Stimulated activated CD8-positive, alpha-beta memory T cell treated with anti-CD3 and anti-CD28 coated beads, Interleukin-4, amount 100 ng/mL, for 4 hours (primary cell): ENCODE results near the gene MUC16.
"Not testable (repeated sequence)": the region's sequence is repeated elsewhere in the genome, so short reads cannot be mapped to it uniquely, and the experiment has no call there.

Experiments
- DNase-seq, 2 donors: peaks; one replicate each; pipeline ENCODE4 v3.0.0-alpha.2; 2020; ENCODE audit warnings: low read depth in 2 of 2, low spot score in 1 of 2

The MUC16 gene

GRCh38 chr19:9009935-9010651 is at the start of gene MUC16:
Gene MUC16, minus strand, starts transcription at chr19:9010409.
- DNase-seq = no peak

- no peak for DNase-seq
These were observed 48.9 kb upstream of the MUC16 start for GRCh38 chr19:9058905-9059667.

GRCh38 chr19:9057505-9058258 is 47.5 kb upstream of the MUC16 start:
- no peak for DNase-seq

- DNase-seq = not testable (repeated sequence)
These were observed 45.9 kb upstream of the MUC16 start for GRCh38 chr19:9056131-9056530.

- no peak for DNase-seq
These were observed 44.6 kb upstream of the MUC16 start for GRCh38 chr19:9054765-9055164.

GRCh38 chr19:9054207-9054606 is 44.0 kb upstream of the MUC16 start:
- no peak for DNase-seq

GRCh38 chr19:9053674-9054073 is 43.5 kb upstream of the MUC16 start:
- DNase-seq = not testable (repeated sequence)

GRCh38 chr19:9052894-9053293 is 42.7 kb upstream of the MUC16 start:
- no peak for DNase-seq

- no peak for DNase-seq
These were observed 36.5 kb upstream of the MUC16 start for GRCh38 chr19:9046694-9047093.

GRCh38 chr19:9044449-9044848 is 34.2 kb upstream of the MUC16 start:
- DNase-seq = no peak

- no peak for DNase-seq
These were observed 33.3 kb upstream of the MUC16 start for GRCh38 chr19:9043524-9043923.

GRCh38 chr19:9041023-9041422 is 30.8 kb upstream of the MUC16 start:
- no peak for DNase-seq

- DNase-seq = no peak
These were observed 29.9 kb upstream of the MUC16 start for GRCh38 chr19:9040131-9040530.

GRCh38 chr19:9039728-9040127 is 29.5 kb upstream of the MUC16 start:
- DNase-seq = no peak

- DNase-seq = no peak
These were observed 27.3 kb upstream of the MUC16 start for GRCh38 chr19:9037400-9038062.

GRCh38 chr19:9032136-9032631 is 22.0 kb upstream of the MUC16 start:
- no peak for DNase-seq

GRCh38 chr19:9018163-9018875 is 8.1 kb upstream of the MUC16 start:
- DNase-seq = no peak

- DNase-seq = no peak
These were observed 4.6 kb upstream of the MUC16 start for GRCh38 chr19:9014803-9015202.

GRCh38 chr19:9013988-9014387 is 3.8 kb upstream of the MUC16 start:
- no peak for DNase-seq

- DNase-seq = no peak
These were observed 1.7 kb upstream of the MUC16 start for GRCh38 chr19:9011875-9012274.

GRCh38 chr19:9010693-9011092 is 484 bp upstream of the MUC16 start:
- no peak for DNase-seq
